ENCODE measurements around the gene TAC3. TPM values are rescaled to one million over a fixed set of nuclear protein-coding genes. Genes with fewer than 3 reads are reported as not detected.
"Not testable (repeated sequence)": the region's sequence is repeated elsewhere in the genome, so short reads cannot be mapped to it uniquely, and the experiment has no call there.

The TAC3 gene
- total RNA-seq, 1 experiment from 2014 or later, result 6.2 TPM

GRCh38 chr12:57025196-57025595 lies 8.9 kb upstream of the TAC3 start:
- H3K36me3 Mint-ChIP-seq (ENCODE audit: insufficient read depth in 1 of 3, low read depth in 3 of 3), result no peaks in the 10 kb centered on the region
- no CpG with 5 or more reads among the region's 2 CpGs for WGBS (ENCODE audit: extremely low coverage, insufficient read length, low lambda C conversion rate)
- Histone ChIP-seq H4K20me1 (ENCODE audit: control insufficient read depth, insufficient read depth, insufficient read length) (no peaks in the 10 kb centered on the region), H2AK5ac (ENCODE audit: insufficient read length, low read length) (no peak overlapping the region), H3K27ac (ENCODE audit: insufficient read length, low read depth, low read length) (no peak overlapping the region), H2BK120ac (ENCODE audit: low read depth, low read length, poor library complexity, severe bottlenecking) (no peak overlapping the region), H2BK5ac (ENCODE audit: insufficient read length, low read length) (no peak overlapping the region), H3K9ac (ENCODE audit: extremely low read depth, insufficient read length, low read length) (no peak overlapping the region), H4K8ac (replicated peaks; ENCODE audit: insufficient read length, low read depth, low read length) (no peak overlapping the region), H3T11ph (ENCODE audit: low read length) (no peak overlapping the region), H3K9me3 (ENCODE audit: control insufficient read depth, low read depth, low read length) (no peaks in the 10 kb centered on the region), H3K18ac (ENCODE audit: insufficient read length, low read depth, low read length) (no peak overlapping the region), H3K79me2 (ENCODE audit: insufficient read depth, low read length) (no peaks in the 10 kb centered on the region), H2AFZ (ENCODE audit: low read length) (no peak overlapping the region), H2BK20ac (ENCODE audit: low read depth, low read length, poor library complexity, severe bottlenecking) (no peak overlapping the region), H3K79me1 (ENCODE audit: insufficient read depth, low read depth, low read length, poor library complexity, severe bottlenecking) (no peaks in the 10 kb centered on the region), H2BK15ac (ENCODE audit: low read depth, low read length) (no peak overlapping the region), H4K91ac (ENCODE audit: insufficient read length, low read depth, low read length) (no peak overlapping the region), H3K4me2 (ENCODE audit: insufficient read depth, insufficient read length, low read length) (no peak overlapping the region), H3K27me3 (ENCODE audit: insufficient read depth, low read length) (no peaks in the 10 kb centered on the region), H3K4me1 (ENCODE audit: insufficient read depth, low read length) (no peaks in the 10 kb centered on the region), H3K23ac (ENCODE audit: insufficient read length, low read depth, low read length) (no peak overlapping the region), H3K4ac (ENCODE audit: low read depth, low read length) (no peak overlapping the region), H3K23me2 (ENCODE audit: insufficient read length, low read depth, low read length, poor library complexity, severe bottlenecking) (no peaks in the 10 kb centered on the region), H4K5ac (ENCODE audit: insufficient read length, low read depth, low read length) (no peak overlapping the region), H2BK12ac (ENCODE audit: insufficient read length, low read depth, low read length) (no peak overlapping the region), H3K56ac (ENCODE audit: insufficient read length, low read depth, low read length) (no peak overlapping the region), H3K14ac (ENCODE audit: insufficient read depth, low read length) (no peak overlapping the region)
- no peak overlapping the region for H3K27ac Mint-ChIP-seq
- DNase-seq, result no peak
- H3K4me1 Mint-ChIP-seq, result peaks cover 8 to 29% of the 10 kb centered on the region in 2 experiments; a peak in 3 of 4 replicates
- H3K27me3 Mint-ChIP-seq (ENCODE audit: low read depth), result peaks cover 6% of the 10 kb centered on the region
- no peaks in the 10 kb centered on the region for H3K9me3 Mint-ChIP-seq
- TF ChIP-seq CTCF (conservative IDR thresholded peaks at IDR 0.05), result no peak
- no peak overlapping the region for H3K4me3 Mint-ChIP-seq

GRCh38 chr12:57022324-57022723 lies 6.0 kb upstream of the TAC3 start:
- not testable (repeated sequence) for H2BK12ac ChIP-seq (ENCODE audit: insufficient read length, low read depth, low read length); H3K9me3 ChIP-seq (ENCODE audit: control insufficient read depth, low read depth, low read length); H3K27ac ChIP-seq (ENCODE audit: insufficient read length, low read depth, low read length); H3K79me2 ChIP-seq (ENCODE audit: insufficient read depth, low read length); H3K4me2 ChIP-seq (ENCODE audit: insufficient read depth, insufficient read length, low read length); H3K9me3 Mint-ChIP-seq; H3K14ac ChIP-seq (ENCODE audit: insufficient read depth, low read length); H2BK120ac ChIP-seq (ENCODE audit: low read depth, low read length, poor library complexity, severe bottlenecking); H3K4me3 Mint-ChIP-seq; H3K4ac ChIP-seq (ENCODE audit: low read depth, low read length); H3T11ph ChIP-seq (ENCODE audit: low read length); H3K4me1 ChIP-seq (ENCODE audit: insufficient read depth, low read length); H3K23me2 ChIP-seq (ENCODE audit: insufficient read length, low read depth, low read length, poor library complexity, severe bottlenecking); H3K36me3 Mint-ChIP-seq (ENCODE audit: insufficient read depth in 1 of 3, low read depth in 3 of 3); H4K5ac ChIP-seq (ENCODE audit: insufficient read length, low read depth, low read length); H4K91ac ChIP-seq (ENCODE audit: insufficient read length, low read depth, low read length); H2BK20ac ChIP-seq (ENCODE audit: low read depth, low read length, poor library complexity, severe bottlenecking); H3K56ac ChIP-seq (ENCODE audit: insufficient read length, low read depth, low read length); H3K27me3 ChIP-seq (ENCODE audit: insufficient read depth, low read length); H3K23ac ChIP-seq (ENCODE audit: insufficient read length, low read depth, low read length); H3K27me3 Mint-ChIP-seq (ENCODE audit: low read depth); H4K8ac ChIP-seq (replicated peaks; ENCODE audit: insufficient read length, low read depth, low read length); H3K18ac ChIP-seq (ENCODE audit: insufficient read length, low read depth, low read length); DNase-seq; H2BK15ac ChIP-seq (ENCODE audit: low read depth, low read length); H3K79me1 ChIP-seq (ENCODE audit: insufficient read depth, low read depth, low read length, poor library complexity, severe bottlenecking); H2BK5ac ChIP-seq (ENCODE audit: insufficient read length, low read length); H3K27ac Mint-ChIP-seq; H3K9ac ChIP-seq (ENCODE audit: extremely low read depth, insufficient read length, low read length); H2AFZ ChIP-seq (ENCODE audit: low read length); H2AK5ac ChIP-seq (ENCODE audit: insufficient read length, low read length); H4K20me1 ChIP-seq (ENCODE audit: control insufficient read depth, insufficient read depth, insufficient read length)
- WGBS (ENCODE audit: extremely low coverage, insufficient read length, low lambda C conversion rate), result no CpG with 5 or more reads among the region's 5 CpGs
- peaks cover 7 to 20% of the 10 kb centered on the region in 2 experiments; a peak in 3 of 4 replicates for H3K4me1 Mint-ChIP-seq

All from H9 (cell line).